ENCODE data around the gene LEUTX. TPM values are rescaled to one million over a fixed set of nuclear protein-coding genes. Genes with fewer than 3 reads are reported as not detected.

Gene LEUTX
- total RNA-seq, 1 experiment from 2014 or later, result not detected

DNA sequence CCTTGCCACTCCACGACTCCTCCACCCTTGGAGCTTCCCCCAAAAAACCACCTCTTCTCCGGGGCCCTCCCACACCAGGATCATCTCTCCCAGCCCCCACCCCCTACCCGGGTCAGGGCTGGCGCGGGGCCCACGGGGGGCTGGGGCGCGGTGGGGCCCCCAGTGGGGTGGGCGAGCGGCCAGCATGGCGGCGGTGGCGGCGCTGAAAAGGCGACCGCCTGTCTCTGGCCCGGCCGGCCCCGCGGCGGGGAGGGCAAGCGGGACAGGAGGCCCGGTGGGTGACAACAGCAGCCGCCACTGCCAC lies 54.5 kb downstream of the LEUTX start:
- Histone ChIP-seq H2AFZ (ENCODE audit: low read length) (no peak overlapping the region), H3K4me2 (ENCODE audit: low read depth, low read length, poor library complexity, severe bottlenecking) (peak overlapping the region; percentile 93), H3K9me2 (replicated peaks; ENCODE audit: insufficient read depth, low read length) (no peaks in the 10 kb centered on the region), H3K4me3 (ENCODE audit: low read length) (peak overlapping the region; percentile 97), H3K27ac (ENCODE audit: low read length) (peak overlapping the region; percentile 87), H3K4me1 (ENCODE audit: low read length) (peaks cover 20% of the 10 kb centered on the region), H3K9me3 (ENCODE audit: low read length) (no peaks in the 10 kb centered on the region), H3K79me2 (ENCODE audit: low read length) (peaks cover 20% of the 10 kb centered on the region), H3K27me3 (ENCODE audit: low read length) (no peaks in the 10 kb centered on the region), H3K9ac (ENCODE audit: low read length) (peak overlapping the region; percentile 91), H3K36me3 (ENCODE audit: insufficient read depth, low read length) (peaks cover 53% of the 10 kb centered on the region), H4K20me1 (ENCODE audit: insufficient read depth, low read depth, low read length) (peaks cover 3% of the 10 kb centered on the region; the same call in 1 of the 2 replicates)
- no peak for DNase-seq

GRCh38 chr19:39833464-39834286 lies 55.0 kb downstream of the LEUTX start, which contains the start of gene DYRK1B:
Gene DYRK1B (minus strand): TSS chr19:39834162. CDS start chr19:39831867, 2,295 bp downstream.
- Histone ChIP-seq H4K20me1 (ENCODE audit: insufficient read depth, low read depth, low read length) (peaks cover 5% of the 10 kb centered on the region; the same call in 1 of the 2 replicates), H3K9me2 (replicated peaks; ENCODE audit: insufficient read depth, low read length) (no peaks in the 10 kb centered on the region), H3K79me2 (ENCODE audit: low read length) (peaks cover 20% of the 10 kb centered on the region), H3K27me3 (ENCODE audit: low read length) (no peaks in the 10 kb centered on the region), H2AFZ (ENCODE audit: low read length) (no peak within 1 kb of the TSS), H3K27ac (ENCODE audit: low read length) (peak within 1 kb of the TSS; percentile 87), H3K4me3 (ENCODE audit: low read length) (peak within 1 kb of the TSS; percentile 97), H3K9ac (ENCODE audit: low read length) (peak within 1 kb of the TSS; percentile 91), H3K36me3 (ENCODE audit: insufficient read depth, low read length) (peaks cover 49% of the 10 kb centered on the region), H3K9me3 (ENCODE audit: low read length) (no peaks in the 10 kb centered on the region), H3K4me2 (ENCODE audit: low read depth, low read length, poor library complexity, severe bottlenecking) (peak within 1 kb of the TSS; percentile 93), H3K4me1 (ENCODE audit: low read length) (peaks cover 20% of the 10 kb centered on the region)
- peak; percentile 99 for DNase-seq

- no peaks in the 10 kb centered on the region for H3K9me3 ChIP-seq (ENCODE audit: low read length)
- DNase-seq, result no peak
- H2AFZ ChIP-seq (ENCODE audit: low read length), result no peak overlapping the region
- H3K9ac ChIP-seq (ENCODE audit: low read length), result peak overlapping the region; percentile 33
- no peak overlapping the region for H3K27ac ChIP-seq (ENCODE audit: low read length)
- H3K9me2 ChIP-seq (replicated peaks; ENCODE audit: insufficient read depth, low read length), result no peaks in the 10 kb centered on the region
- peaks cover 6% of the 10 kb centered on the region; the same call in 1 of the 2 replicates for H4K20me1 ChIP-seq (ENCODE audit: insufficient read depth, low read depth, low read length)
- no peaks in the 10 kb centered on the region for H3K27me3 ChIP-seq (ENCODE audit: low read length)
- peaks cover 50% of the 10 kb centered on the region for H3K36me3 ChIP-seq (ENCODE audit: insufficient read depth, low read length)
- peak overlapping the region; percentile 93 for H3K4me2 ChIP-seq (ENCODE audit: low read depth, low read length, poor library complexity, severe bottlenecking)
- H3K4me1 ChIP-seq (ENCODE audit: low read length), result peaks cover 20% of the 10 kb centered on the region
- peaks cover 27% of the 10 kb centered on the region for H3K79me2 ChIP-seq (ENCODE audit: low read length)
- H3K4me3 ChIP-seq (ENCODE audit: low read length), result peak overlapping the region; percentile 23; the same call in 1 of the 2 replicates
Observed at GRCh38 chr19:39834287-39834841, 55.7 kb downstream of the LEUTX start.

Small RNA genes within 50 kb of the gene (small RNA-seq; reads per million reads assigned to genes)
- not detected for gene MIR6719

Other genes starting within 250 kb of the LEUTX start
- 4.2 and 6.5 TPM in 2 replicates for gene EID2B, start 246.0 kb upstream of the LEUTX start, total RNA-seq (2014; rRNA removed; shearing (Covaris generic); ENCODE audit: low replicate concordance)
- gene EID2, start 238.7 kb upstream of the LEUTX start, total RNA-seq (2014; rRNA removed; shearing (Covaris generic); ENCODE audit: low replicate concordance), result 5.9 and 11.1 TPM in 2 replicates
- gene LGALS13, start 176.3 kb upstream of the LEUTX start, total RNA-seq (2014; rRNA removed; shearing (Covaris generic); ENCODE audit: low replicate concordance), result not detected in 2 replicates
- not detected in 2 replicates for gene LGALS16, start 122.9 kb upstream of the LEUTX start, total RNA-seq (2014; rRNA removed; shearing (Covaris generic); ENCODE audit: low replicate concordance)
- 3.7 and 6.1 TPM in 2 replicates for gene LGALS14, start 74.4 kb upstream of the LEUTX start, total RNA-seq (2014; rRNA removed; shearing (Covaris generic); ENCODE audit: low replicate concordance)
- gene CLC, start 40.8 kb upstream of the LEUTX start, total RNA-seq (2014; rRNA removed; shearing (Covaris generic); ENCODE audit: low replicate concordance), result not detected in 2 replicates
- gene DYRK1B, start 55.3 kb downstream of the LEUTX start, total RNA-seq (2014; rRNA removed; shearing (Covaris generic); ENCODE audit: low replicate concordance), result 10.9 and 30.3 TPM in 2 replicates
- gene FBL, start 67.5 kb downstream of the LEUTX start, total RNA-seq (2014; rRNA removed; shearing (Covaris generic); ENCODE audit: low replicate concordance), result 359 and 384 TPM in 2 replicates
- 0.32 TPM in 1 of 2 replicates, not detected in the other for gene FCGBP, start 155.8 kb downstream of the LEUTX start, total RNA-seq (2014; rRNA removed; shearing (Covaris generic); ENCODE audit: low replicate concordance)
- 99.7 and 123 TPM in 2 replicates for gene PSMC4, start 192.3 kb downstream of the LEUTX start, total RNA-seq (2014; rRNA removed; shearing (Covaris generic); ENCODE audit: low replicate concordance)
- gene ZNF546, start 218.2 kb downstream of the LEUTX start, total RNA-seq (2014; rRNA removed; shearing (Covaris generic); ENCODE audit: low replicate concordance), result 6.0 and 10.4 TPM in 2 replicates

Measured in Karpas-422 (cell line).